Activated CD4-positive, CD25-positive, alpha-beta regulatory T cell (primary cell): Measurements from ENCODE around the gene SLC48A1.
"Not testable (repeated sequence)": the region's sequence is repeated elsewhere in the genome, so short reads cannot be mapped to it uniquely, and the experiment has no call there.

ENCODE experiments used
- DNase-seq, 4 experiments: peaks; one replicate each; lab custom pipeline; 2025; lab: John Stamatoyannopoulos, UW

The SLC48A1 gene

GRCh38 chr12:47811581-47812484 lies 38.8 kb downstream of the SLC48A1 start:
- DNase-seq: no peak

- peak; percentile 89 to 93 (median 90) for DNase-seq
Measured at GRCh38 chr12:47812797-47813510, 39.9 kb downstream of the SLC48A1 start.

- no peak for DNase-seq
Measured at GRCh38 chr12:47813511-47814196, 40.6 kb downstream of the SLC48A1 start.

GRCh38 chr12:47814539-47815170 lies 41.6 kb downstream of the SLC48A1 start:
- DNase-seq: no peak

- DNase-seq: not testable (repeated sequence)
Measured at GRCh38 chr12:47815447-47815846, 42.4 kb downstream of the SLC48A1 start.

GRCh38 chr12:47816403-47817271 lies 43.6 kb downstream of the SLC48A1 start:
- no peak for DNase-seq

GRCh38 chr12:47817272-47818006 lies 44.4 kb downstream of the SLC48A1 start:
- DNase-seq: no peak

- no peak for DNase-seq
Measured at GRCh38 chr12:47818007-47818376, 45.0 kb downstream of the SLC48A1 start.

GRCh38 chr12:47818467-47819137 lies 45.6 kb downstream of the SLC48A1 start:
- peak in 1 of 4 experiments; percentile 30 for DNase-seq

GRCh38 chr12:47819138-47819895 lies 46.3 kb downstream of the SLC48A1 start:
- DNase-seq: peak in 1 of 4 experiments; percentile 27

- DNase-seq: peak; percentile 46 to 68 (median 52)
Measured at GRCh38 chr12:47819896-47820630, 47.0 kb downstream of the SLC48A1 start, which contains the start of gene HDAC7. Gene HDAC7, minus strand, starts transcription at chr12:47819903. Its CDS starts 118 bp downstream, at chr12:47819785.

GRCh38 chr12:47820631-47821345 lies 47.8 kb downstream of the SLC48A1 start:
- DNase-seq: no peak

- no peak for DNase-seq
Measured at GRCh38 chr12:47821346-47821706, 48.3 kb downstream of the SLC48A1 start.

GRCh38 chr12:47822401-47822800 lies 49.4 kb downstream of the SLC48A1 start:
- DNase-seq: no peak

GRCh38 chr12:47822863-47823262 lies 49.8 kb downstream of the SLC48A1 start:
- no peak for DNase-seq

GRCh38 chr12:47823422-47824086 lies 50.5 kb downstream of the SLC48A1 start:
- DNase-seq: no peak

- DNase-seq: no peak
Measured at GRCh38 chr12:47824198-47824597, 51.2 kb downstream of the SLC48A1 start.
